Activated CD4-positive, alpha-beta T cell treated with anti-CD3 and anti-CD28 coated beads, Interleukin-2, amount 10 ng/mL, durations not matched to agents 7 days and 5 days (primary cell): Measurements from ENCODE around the gene GAD1. TPM values are rescaled to one million over a fixed set of nuclear protein-coding genes. Genes with fewer than 3 reads are reported as not detected.

ENCODE experiments used
- CTCF ChIA-PET: fragments of 350-600 bp; sonication (Branson Sonifier 250); formaldehyde crosslinking; loops from one replicate; lab custom pipeline; 2021; ENCODE audit warnings: antibody characterized with exemption; lab: Charles Lee
- POLR2A ChIA-PET: fragments of 350-600 bp; sonication (Branson Sonifier 250); formaldehyde crosslinking; loops from one replicate; lab custom pipeline; 2021; ENCODE audit warnings: antibody characterized with exemption; lab: Charles Lee
- DNase-seq: peaks from one replicate; pipeline ENCODE4 v3.0.0-alpha.2; 2020
- H3K27ac Mint-ChIP-seq: one replicate; pipeline ENCODE4 v1.8.0; 2021; ENCODE audit warnings: mild to moderate bottlenecking, moderate library complexity, mixed read lengths
- H3K27me3 Mint-ChIP-seq: one replicate; pipeline ENCODE4 v1.8.0; 2021; ENCODE audit warnings: mixed read lengths
- H3K36me3 Mint-ChIP-seq: one replicate; pipeline ENCODE4 v1.8.0; 2021; ENCODE audit warnings: low read depth, mixed read lengths
- H3K4me1 Mint-ChIP-seq: one replicate; pipeline ENCODE4 v1.8.0; 2021; ENCODE audit warnings: mixed read lengths
- H3K4me3 Mint-ChIP-seq: one replicate; pipeline ENCODE4 v1.8.0; 2021; ENCODE audit warnings: mild to moderate bottlenecking, moderate library complexity, mixed read lengths
- H3K9me3 Mint-ChIP-seq: one replicate; pipeline ENCODE4 v1.8.0; 2021; ENCODE audit warnings: mixed read lengths
- total RNA-seq, 2 experiments: library from RNA; stranded (reverse); gene quantifications; one replicate each; pipeline ENCODE4 v1.2.3, GENCODE V29; 2021

Gene GAD1
- total RNA-seq, 2 experiments from 2014 or later, result 1.4 to 1.7 TPM

- Mint-ChIP-seq H3K4me1 (peaks cover 40% of the 10 kb centered on the region), H3K4me3 (no peak overlapping the region), H3K27ac (no peak overlapping the region), H3K27me3 (peaks cover 58% of the 10 kb centered on the region), H3K36me3 (no peaks in the 10 kb centered on the region), H3K9me3 (no peaks in the 10 kb centered on the region)
- DNase-seq, result peak; percentile 54
- ChIA-PET CTCF (interaction anchor here (0.6 to 3.4 kb wide), 14 partner anchors 9 to 489 kb away, joined by 3 to 10 read pairs (median 4); partner anchors contain the start of genes ERICH2 and SP5), POLR2A (interaction anchor here (0.6 kb wide), 2 partner anchors 387 to 468 kb away, joined by 3 to 4 read pairs; no protein-coding TSS in a partner anchor)
Measured at GRCh38 chr2:170812710-170813600, 3.7 kb upstream of the GAD1 start.

- peak; percentile 40 for DNase-seq
- peaks cover 47% of the 10 kb centered on the region for H3K4me1 Mint-ChIP-seq
- CTCF ChIA-PET, result interaction anchor here (1.1 to 3.4 kb wide), 7 partner anchors 8 to 578 kb away, joined by 3 to 10 read pairs (median 5); no protein-coding TSS in a partner anchor
- no peaks in the 10 kb centered on the region for H3K36me3 Mint-ChIP-seq
- H3K27me3 Mint-ChIP-seq, result peaks cover 67% of the 10 kb centered on the region
- POLR2A ChIA-PET, result interaction anchor here (0.6 kb wide), 1 partner anchor 476 kb away, joined by 4 read pairs; no protein-coding TSS in a partner anchor
- peak overlapping the region; percentile 6 for H3K4me3 Mint-ChIP-seq
- no peak overlapping the region for H3K27ac Mint-ChIP-seq
- H3K9me3 Mint-ChIP-seq, result no peaks in the 10 kb centered on the region
Measured at GRCh38 chr2:170813611-170814532, 2.8 kb upstream of the GAD1 start.

- Mint-ChIP-seq H3K4me3 (no peak overlapping the region), H3K27me3 (peaks cover 70% of the 10 kb centered on the region), H3K36me3 (no peaks in the 10 kb centered on the region), H3K9me3 (no peaks in the 10 kb centered on the region), H3K4me1 (peaks cover 49% of the 10 kb centered on the region), H3K27ac (peak overlapping the region; percentile 3)
- POLR2A ChIA-PET, result no interaction called here
- CTCF ChIA-PET, result interaction anchor here (0.5 to 3.4 kb wide), 5 partner anchors 58 to 1278 kb away, joined by 3 to 10 read pairs (median 4); no protein-coding TSS in a partner anchor
- no peak for DNase-seq
Measured at GRCh38 chr2:170814533-170815230, 2.0 kb upstream of the GAD1 start.

- ChIA-PET CTCF (interaction anchor here (0.6 to 2.3 kb wide), 16 partner anchors 10 to 1287 kb away, joined by 3 to 14 read pairs (median 3); no protein-coding TSS in a partner anchor), POLR2A (no interaction called here)
- Mint-ChIP-seq H3K36me3 (no peaks in the 10 kb centered on the region), H3K27me3 (peaks cover 72% of the 10 kb centered on the region), H3K9me3 (no peaks in the 10 kb centered on the region), H3K4me1 (peaks cover 50% of the 10 kb centered on the region), H3K4me3 (peak overlapping the region; percentile 73), H3K27ac (peak overlapping the region; percentile 20)
- DNase-seq, result no peak
Measured at GRCh38 chr2:170815311-170815710, 1.4 kb upstream of the GAD1 start.

GRCh38 chr2:170815746-170816503 is 762 bp upstream of the GAD1 start:
- POLR2A ChIA-PET, result interaction anchor here (0.6 kb wide), 2 partner anchors 503 to 957 kb away, joined by 3 read pairs; no protein-coding TSS in a partner anchor
- Mint-ChIP-seq H3K27me3 (peaks cover 78% of the 10 kb centered on the region), H3K4me3 (peak overlapping the region; percentile 73), H3K4me1 (peaks cover 56% of the 10 kb centered on the region), H3K27ac (peak overlapping the region; percentile 20), H3K9me3 (no peaks in the 10 kb centered on the region), H3K36me3 (peaks cover 2% of the 10 kb centered on the region)
- DNase-seq, result peak; percentile 71
- CTCF ChIA-PET, result interaction anchor here (0.6 to 2.3 kb wide), 22 partner anchors 10 to 1286 kb away, joined by 3 to 14 read pairs (median 3); no protein-coding TSS in a partner anchor

GRCh38 chr2:170817093-170818035 is 677 bp downstream of the GAD1 start:
- Mint-ChIP-seq H3K4me3 (peak overlapping the region; percentile 73), H3K36me3 (peaks cover 2% of the 10 kb centered on the region), H3K27me3 (peaks cover 91% of the 10 kb centered on the region), H3K4me1 (peaks cover 69% of the 10 kb centered on the region), H3K27ac (peak overlapping the region; percentile 46), H3K9me3 (no peaks in the 10 kb centered on the region)
- ChIA-PET CTCF (interaction anchor here (0.7 to 2.1 kb wide), 14 partner anchors 8 to 470 kb away, joined by 3 to 14 read pairs (median 4); no protein-coding TSS in a partner anchor), POLR2A (interaction anchor here (0.6 kb wide), 1 partner anchor 310 kb away, joined by 9 read pairs; no protein-coding TSS in a partner anchor)
- DNase-seq, result no peak

GRCh38 chr2:170818036-170818751 is 1.5 kb downstream of the GAD1 start:
- Mint-ChIP-seq H3K36me3 (peaks cover 2% of the 10 kb centered on the region), H3K27ac (no peak overlapping the region), H3K27me3 (peaks cover 95% of the 10 kb centered on the region), H3K4me1 (peaks cover 73% of the 10 kb centered on the region), H3K9me3 (no peaks in the 10 kb centered on the region), H3K4me3 (peak overlapping the region; percentile 73)
- ChIA-PET POLR2A (no interaction called here), CTCF (interaction anchor here (0.5 to 2.1 kb wide), 5 partner anchors 8 to 476 kb away, joined by 3 to 6 read pairs (median 4); partner anchors contain the start of gene GORASP2)
- no peak for DNase-seq

GRCh38 chr2:170818752-170819470 is 2.2 kb downstream of the GAD1 start:
- CTCF ChIA-PET, result interaction anchor here (0.5 to 2.1 kb wide), 5 partner anchors 8 to 476 kb away, joined by 3 to 6 read pairs (median 4); partner anchors contain the start of gene GORASP2
- Mint-ChIP-seq H3K27me3 (peaks cover 90% of the 10 kb centered on the region), H3K9me3 (no peaks in the 10 kb centered on the region), H3K4me1 (peaks cover 66% of the 10 kb centered on the region), H3K27ac (no peak overlapping the region), H3K36me3 (peaks cover 2% of the 10 kb centered on the region), H3K4me3 (peak overlapping the region; percentile 73)
- DNase-seq, result no peak
- POLR2A ChIA-PET, result no interaction called here
